OCI-LY1 (cell line): ENCODE results near the gene RAD50.
"Not testable (repeated sequence)": the region's sequence is repeated elsewhere in the genome, so short reads cannot be mapped to it uniquely, and the experiment has no call there.

Source experiments
- H2AFZ ChIP-seq: fragments of 200-600 bp; sonication (generic), shearing (Covaris generic); 2 replicates; pipeline ENCODE4 v1.6.0; 2014; ENCODE audit warnings: antibody characterized with exemption, mild to moderate bottlenecking, low read length
- H3F3A ChIP-seq: fragments of 200-600 bp; sonication (generic), shearing (Covaris generic); 2 replicates; pipeline ENCODE4 v1.6.0; 2014; ENCODE audit warnings: mild to moderate bottlenecking, antibody characterized with exemption, low read length, moderate library complexity; ENCODE audit not compliant: insufficient read depth
- H3K27ac ChIP-seq: fragments of 200-600 bp; sonication (generic); 2 replicates; pipeline ENCODE4 v1.5.1; 2014; ENCODE audit warnings: low read length, mixed run types, mild to moderate bottlenecking, low read depth; ENCODE audit not compliant: poor library complexity, severe bottlenecking
- H3K27me3 ChIP-seq: fragments of 200-600 bp; sonication (generic); 2 replicates; pipeline ENCODE4 v1.6.0; 2014; ENCODE audit warnings: antibody characterized with exemption, mild to moderate bottlenecking, low read length, moderate library complexity; ENCODE audit not compliant: insufficient read depth
- H3K36me3 ChIP-seq: fragments of 200-600 bp; sonication (generic); 2 replicates; pipeline ENCODE4 v1.6.1; 2014; ENCODE audit warnings: mild to moderate bottlenecking, antibody characterized with exemption, low read length, moderate library complexity, mixed read lengths; ENCODE audit not compliant: insufficient read depth
- H3K4me1 ChIP-seq: fragments of 200-600 bp; sonication (generic); 2 replicates; pipeline ENCODE4 v1.5.1; 2014; ENCODE audit warnings: mild to moderate bottlenecking, low read length, moderate library complexity; ENCODE audit not compliant: insufficient read depth, severe bottlenecking
- H3K4me2 ChIP-seq: fragments of 200-600 bp; sonication (generic), shearing (Covaris generic); 2 replicates; pipeline ENCODE4 v1.6.1; 2014; ENCODE audit warnings: low read length
- H3K4me3 ChIP-seq: fragments of 200-600 bp; sonication (generic); 2 replicates; pipeline ENCODE4 v1.5.1; 2014; ENCODE audit warnings: low read length, low read depth, mild to moderate bottlenecking, mixed read lengths; ENCODE audit not compliant: poor library complexity, severe bottlenecking
- H3K79me2 ChIP-seq: fragments of 200-600 bp; shearing (Covaris generic); 2 replicates; pipeline ENCODE4 v1.6.1; 2016; ENCODE audit warnings: mixed run types, low read length, mixed read lengths; ENCODE audit not compliant: insufficient read depth
- H3K9ac ChIP-seq: fragments of 200-600 bp; sonication (generic), shearing (Covaris generic); 2 replicates; pipeline ENCODE4 v1.6.1; 2014; ENCODE audit warnings: mild to moderate bottlenecking, low read length, mixed read lengths
- H3K9me2 ChIP-seq: fragments of 200-600 bp; sonication (generic), shearing (Covaris generic); 2 replicates; pipeline ENCODE4 v1.6.1; 2014; ENCODE audit warnings: low read depth, mild to moderate bottlenecking, low read length, mixed read lengths
- H3K9me3 ChIP-seq: fragments of 200-600 bp; shearing (Covaris generic); 2 replicates; pipeline ENCODE4 v1.6.1; 2014; ENCODE audit warnings: low read length, mixed read lengths
- H4K20me1 ChIP-seq: fragments of 200-600 bp; sonication (generic), shearing (Covaris generic); 2 replicates; pipeline ENCODE4 v1.6.0; 2016; ENCODE audit warnings: mild to moderate bottlenecking, low read length; ENCODE audit not compliant: insufficient read depth
- EZH2 ChIP-seq: fragments of 200-600 bp; sonication (generic), shearing (Covaris generic); IDR thresholded peaks from 2 replicates; pipeline ENCODE4 v1.8.0; 2017; ENCODE audit warnings: borderline replicate concordance, mixed run types, mild to moderate bottlenecking, antibody characterized with exemption, low read length, moderate library complexity, mixed read lengths
- TF ChIP-seq, protein P1 (sequence below): fragments of 200-600 bp; sonication (generic), shearing (Covaris generic); IDR thresholded peaks from 2 replicates; pipeline ENCODE4 v1.5.1; 2017; ENCODE audit warnings: mild to moderate bottlenecking, antibody characterized with exemption, low read length, moderate library complexity, mixed read lengths

The RAD50 gene

GRCh38 chr5:132576123-132576522, 19.3 kb downstream of the RAD50 start:
- Histone ChIP-seq H4K20me1 (no peaks in the 10 kb centered on the region), H3K9ac (no peak overlapping the region), H3F3A (no peaks in the 10 kb centered on the region), H3K36me3 (peaks cover 87% of the 10 kb centered on the region), H3K27ac (no peak overlapping the region), H3K4me3 (no peak overlapping the region), H3K9me2 (no peaks in the 10 kb centered on the region), H3K4me2 (no peak overlapping the region), H2AFZ (no peak overlapping the region), H3K4me1 (no peaks in the 10 kb centered on the region), H3K79me2 (no peaks in the 10 kb centered on the region), H3K27me3 (no peaks in the 10 kb centered on the region), H3K9me3 (no peaks in the 10 kb centered on the region)
- no peak for TF ChIP-seq EZH2
- TF ChIP-seq, protein P1, sequence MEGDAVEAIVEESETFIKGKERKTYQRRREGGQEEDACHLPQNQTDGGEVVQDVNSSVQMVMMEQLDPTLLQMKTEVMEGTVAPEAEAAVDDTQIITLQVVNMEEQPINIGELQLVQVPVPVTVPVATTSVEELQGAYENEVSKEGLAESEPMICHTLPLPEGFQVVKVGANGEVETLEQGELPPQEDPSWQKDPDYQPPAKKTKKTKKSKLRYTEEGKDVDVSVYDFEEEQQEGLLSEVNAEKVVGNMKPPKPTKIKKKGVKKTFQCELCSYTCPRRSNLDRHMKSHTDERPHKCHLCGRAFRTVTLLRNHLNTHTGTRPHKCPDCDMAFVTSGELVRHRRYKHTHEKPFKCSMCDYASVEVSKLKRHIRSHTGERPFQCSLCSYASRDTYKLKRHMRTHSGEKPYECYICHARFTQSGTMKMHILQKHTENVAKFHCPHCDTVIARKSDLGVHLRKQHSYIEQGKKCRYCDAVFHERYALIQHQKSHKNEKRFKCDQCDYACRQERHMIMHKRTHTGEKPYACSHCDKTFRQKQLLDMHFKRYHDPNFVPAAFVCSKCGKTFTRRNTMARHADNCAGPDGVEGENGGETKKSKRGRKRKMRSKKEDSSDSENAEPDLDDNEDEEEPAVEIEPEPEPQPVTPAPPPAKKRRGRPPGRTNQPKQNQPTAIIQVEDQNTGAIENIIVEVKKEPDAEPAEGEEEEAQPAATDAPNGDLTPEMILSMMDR: no peak

GRCh38 chr5:132584560-132584959, 27.8 kb downstream of the RAD50 start:
- peaks cover 86% of the 10 kb centered on the region for H3K36me3 ChIP-seq
- H3K9me2 ChIP-seq, H3K4me1 ChIP-seq, H3K4me3 ChIP-seq, H3K27me3 ChIP-seq, H3K9ac ChIP-seq, H3K27ac ChIP-seq, H3K4me2 ChIP-seq, H3K9me3 ChIP-seq, H3F3A ChIP-seq, H4K20me1 ChIP-seq, H2AFZ ChIP-seq, H3K79me2 ChIP-seq: not testable (repeated sequence)

- H2AFZ ChIP-seq: no peak overlapping the region
- H3K4me1 ChIP-seq: no peaks in the 10 kb centered on the region
- H3K79me2 ChIP-seq: no peaks in the 10 kb centered on the region
- H3K9ac ChIP-seq: no peak overlapping the region
- TF ChIP-seq, protein P1: no peak
- no peak for TF ChIP-seq EZH2
- H3K9me3 ChIP-seq: no peaks in the 10 kb centered on the region
- H3K27me3 ChIP-seq: no peaks in the 10 kb centered on the region
- no peak overlapping the region for H3K4me2 ChIP-seq
- H3K36me3 ChIP-seq: peaks cover 87% of the 10 kb centered on the region
- no peak overlapping the region for H3K4me3 ChIP-seq
- H4K20me1 ChIP-seq: no peaks in the 10 kb centered on the region
- H3K9me2 ChIP-seq: no peaks in the 10 kb centered on the region
- no peaks in the 10 kb centered on the region for H3F3A ChIP-seq
- H3K27ac ChIP-seq: no peak overlapping the region
These were observed 29.3 kb downstream of the RAD50 start for GRCh38 chr5:132586063-132586462.

DNA sequence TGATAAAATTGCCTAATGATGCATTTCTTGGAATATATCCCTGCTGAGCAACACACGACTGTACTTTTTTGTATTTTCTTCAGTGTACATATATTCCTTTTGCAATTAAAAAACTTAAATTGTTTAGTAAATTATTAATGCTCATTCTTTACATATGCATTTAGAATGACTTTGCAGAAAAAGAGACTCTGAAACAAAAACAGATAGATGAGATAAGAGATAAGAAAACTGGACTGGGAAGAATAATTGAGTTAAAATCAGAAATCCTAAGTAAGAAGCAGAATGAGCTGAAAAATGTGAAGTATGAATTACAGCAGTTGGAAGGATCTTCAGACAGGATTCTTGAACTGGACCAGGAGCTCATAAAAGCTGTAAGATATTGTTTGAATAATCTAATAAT, 32.7 kb downstream of the RAD50 start:
- no peaks in the 10 kb centered on the region for H3K9me3 ChIP-seq
- no peak overlapping the region for H3K27ac ChIP-seq
- no peak for TF ChIP-seq EZH2
- TF ChIP-seq, protein P1: no peak
- no peaks in the 10 kb centered on the region for H3K4me1 ChIP-seq
- H3K4me3 ChIP-seq: no peak overlapping the region
- H3K9ac ChIP-seq: no peak overlapping the region
- no peaks in the 10 kb centered on the region for H3K27me3 ChIP-seq
- H2AFZ ChIP-seq: no peak overlapping the region
- no peaks in the 10 kb centered on the region for H3K79me2 ChIP-seq
- H3K36me3 ChIP-seq: peaks cover 87% of the 10 kb centered on the region
- H4K20me1 ChIP-seq: no peaks in the 10 kb centered on the region
- no peak overlapping the region for H3K4me2 ChIP-seq
- no peaks in the 10 kb centered on the region for H3F3A ChIP-seq
- H3K9me2 ChIP-seq: no peaks in the 10 kb centered on the region
